Osteocyte (in vitro differentiated cells): ENCODE results near the gene ELMOD3. TPM values are rescaled to one million over a fixed set of nuclear protein-coding genes. Genes with fewer than 3 reads are reported as not detected.

Experiments used
- DNase-seq: peaks from one replicate; pipeline ENCODE4 v3.0.0; 2021; ENCODE audit warnings: mixed read lengths; ENCODE audit not compliant: unreplicated experiment; ENCODE audit errors: extremely low spot score
- H3K27ac Mint-ChIP-seq: one replicate; pipeline ENCODE4 v1.8.0; 2021; ENCODE audit warnings: mild to moderate bottlenecking, mixed read lengths; ENCODE audit not compliant: unreplicated experiment
- H3K27me3 Mint-ChIP-seq: one replicate; pipeline ENCODE4 v1.8.0; 2021; ENCODE audit warnings: mixed read lengths; ENCODE audit not compliant: unreplicated experiment
- H3K36me3 Mint-ChIP-seq: one replicate; pipeline ENCODE4 v1.8.0; 2021; ENCODE audit warnings: mixed read lengths; ENCODE audit not compliant: unreplicated experiment
- H3K4me1 Mint-ChIP-seq: one replicate; pipeline ENCODE4 v1.8.0; 2021; ENCODE audit warnings: mixed read lengths; ENCODE audit not compliant: unreplicated experiment
- H3K4me3 Mint-ChIP-seq: one replicate; pipeline ENCODE4 v1.8.0; 2021; ENCODE audit warnings: mild to moderate bottlenecking, moderate library complexity, mixed read lengths; ENCODE audit not compliant: unreplicated experiment
- H3K9me3 Mint-ChIP-seq: one replicate; pipeline ENCODE4 v1.8.0; 2021; ENCODE audit warnings: mixed read lengths; ENCODE audit not compliant: unreplicated experiment
- total RNA-seq: library from RNA; stranded (reverse); gene quantifications from 2 replicates; pipeline ENCODE4 v1.2.1, GENCODE V29; 2021
- TF ChIP-seq, protein P1 (sequence below): fragments of 200-600 bp; sonication (generic); IDR thresholded peaks from 2 replicates; pipeline ENCODE4 v1.5.0; 2021; ENCODE audit warnings: antibody characterized with exemption, mild to moderate bottlenecking, moderate library complexity

The ELMOD3 gene
- total RNA-seq, 1 donor from 2014 or later: 21.1 TPM

DNA sequence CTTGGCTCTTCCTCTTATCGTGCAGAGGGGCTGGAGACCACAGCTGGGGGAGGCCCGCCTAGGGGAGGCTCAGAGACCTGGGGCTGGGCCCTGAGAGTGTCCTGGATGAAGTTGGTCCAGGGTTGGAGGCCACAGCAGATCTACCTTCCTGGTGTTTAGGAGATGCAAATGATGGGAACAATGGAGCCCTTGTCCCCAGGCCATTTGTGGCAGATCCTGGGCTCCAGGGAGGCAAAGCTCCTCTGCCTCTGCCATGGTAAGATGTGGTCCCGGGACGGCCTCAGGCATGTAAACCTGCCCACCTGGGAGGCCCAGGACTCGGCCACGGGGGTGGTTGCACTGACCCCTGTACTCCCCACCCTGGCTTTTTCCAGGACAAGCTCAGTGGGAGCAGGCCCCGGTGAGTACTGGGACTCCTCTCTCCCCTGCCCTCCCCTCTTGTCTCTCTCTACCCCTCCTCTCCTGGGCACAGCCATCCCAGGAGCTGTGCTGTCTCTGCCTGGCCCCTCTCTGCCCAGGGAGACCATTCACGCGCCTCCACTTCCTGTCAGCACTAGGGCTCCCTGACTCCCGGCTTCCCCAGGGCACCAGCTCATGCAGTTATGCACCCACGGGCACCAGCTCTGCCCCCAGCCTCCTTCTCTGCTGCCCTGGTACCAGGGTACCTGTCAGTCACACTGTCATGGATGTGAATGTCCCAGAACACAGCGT lies 74.8 kb downstream of the ELMOD3 start:
- TF ChIP-seq, protein P1, sequence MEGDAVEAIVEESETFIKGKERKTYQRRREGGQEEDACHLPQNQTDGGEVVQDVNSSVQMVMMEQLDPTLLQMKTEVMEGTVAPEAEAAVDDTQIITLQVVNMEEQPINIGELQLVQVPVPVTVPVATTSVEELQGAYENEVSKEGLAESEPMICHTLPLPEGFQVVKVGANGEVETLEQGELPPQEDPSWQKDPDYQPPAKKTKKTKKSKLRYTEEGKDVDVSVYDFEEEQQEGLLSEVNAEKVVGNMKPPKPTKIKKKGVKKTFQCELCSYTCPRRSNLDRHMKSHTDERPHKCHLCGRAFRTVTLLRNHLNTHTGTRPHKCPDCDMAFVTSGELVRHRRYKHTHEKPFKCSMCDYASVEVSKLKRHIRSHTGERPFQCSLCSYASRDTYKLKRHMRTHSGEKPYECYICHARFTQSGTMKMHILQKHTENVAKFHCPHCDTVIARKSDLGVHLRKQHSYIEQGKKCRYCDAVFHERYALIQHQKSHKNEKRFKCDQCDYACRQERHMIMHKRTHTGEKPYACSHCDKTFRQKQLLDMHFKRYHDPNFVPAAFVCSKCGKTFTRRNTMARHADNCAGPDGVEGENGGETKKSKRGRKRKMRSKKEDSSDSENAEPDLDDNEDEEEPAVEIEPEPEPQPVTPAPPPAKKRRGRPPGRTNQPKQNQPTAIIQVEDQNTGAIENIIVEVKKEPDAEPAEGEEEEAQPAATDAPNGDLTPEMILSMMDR: no peak
- H3K4me3 Mint-ChIP-seq: no peak overlapping the region
- no peak overlapping the region for H3K27ac Mint-ChIP-seq
- no peak for DNase-seq
- no peaks in the 10 kb centered on the region for H3K27me3 Mint-ChIP-seq
- H3K4me1 Mint-ChIP-seq: peaks cover 24% of the 10 kb centered on the region
- H3K9me3 Mint-ChIP-seq: no peaks in the 10 kb centered on the region
- H3K36me3 Mint-ChIP-seq: no peaks in the 10 kb centered on the region

DNA sequence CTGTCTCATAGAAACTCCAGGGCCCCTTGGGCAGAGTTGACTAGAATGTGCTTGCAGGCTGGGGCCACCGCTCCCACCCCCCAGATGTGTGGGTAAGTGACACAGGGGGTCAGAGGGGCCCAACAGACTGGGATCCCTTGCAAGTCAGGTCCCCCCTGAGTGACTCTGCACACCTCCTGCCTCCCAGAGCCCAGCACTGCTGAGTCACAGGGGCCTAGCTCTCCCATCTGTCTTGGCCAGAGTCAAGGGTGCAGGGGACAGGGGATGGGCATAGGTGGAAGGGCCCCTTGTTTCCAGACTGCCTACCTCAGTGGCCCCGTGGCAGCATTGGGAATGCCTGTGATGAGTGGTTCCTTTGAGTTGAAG lies 75.3 kb downstream of the ELMOD3 start:
- Mint-ChIP-seq H3K36me3 (no peaks in the 10 kb centered on the region), H3K4me1 (peaks cover 27% of the 10 kb centered on the region), H3K27ac (no peak overlapping the region), H3K27me3 (no peaks in the 10 kb centered on the region), H3K4me3 (no peak overlapping the region), H3K9me3 (no peaks in the 10 kb centered on the region)
- DNase-seq: no peak
- TF ChIP-seq, protein P1: no peak

DNA sequence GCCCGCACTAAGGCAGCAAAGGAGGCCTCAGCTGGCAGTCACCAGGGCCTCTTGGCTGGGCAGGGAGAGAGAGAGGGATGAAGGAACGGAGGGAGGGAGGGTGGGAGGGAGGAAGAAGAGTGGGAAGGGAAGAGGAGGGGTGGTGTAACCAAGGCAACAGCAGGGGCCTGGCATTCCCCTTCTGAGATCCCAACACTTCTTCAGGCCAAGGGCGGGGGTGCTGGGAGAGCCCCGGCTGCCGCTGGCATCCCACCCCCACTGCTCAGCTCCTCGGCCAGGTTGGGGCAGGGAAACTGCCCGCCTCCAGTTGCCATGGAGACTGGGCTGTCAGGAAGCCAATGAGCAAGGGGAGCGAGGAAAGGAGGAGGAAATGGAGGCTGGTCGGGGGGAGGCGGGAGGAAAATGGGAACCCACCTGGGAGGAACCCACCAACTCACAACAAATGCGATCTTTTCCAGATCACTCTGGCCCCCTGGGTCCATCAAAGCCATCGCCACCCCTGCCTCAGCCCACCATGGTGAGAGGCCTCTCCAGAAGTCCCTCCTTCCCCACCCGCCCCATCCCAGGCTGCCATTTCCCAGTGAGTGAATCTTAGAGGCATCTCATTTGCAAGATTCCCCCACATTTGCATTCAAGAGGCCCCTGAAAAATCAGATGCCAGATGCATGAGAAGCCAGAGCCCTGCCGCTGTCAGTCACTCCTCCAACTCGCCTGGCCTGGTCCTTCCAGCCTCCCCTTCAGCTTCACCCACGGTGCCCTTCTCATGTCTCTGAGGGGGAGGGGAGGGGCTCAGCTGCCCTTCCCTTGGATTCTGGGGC lies 76.4 kb downstream of the ELMOD3 start:
- Mint-ChIP-seq H3K4me1 (peaks cover 33% of the 10 kb centered on the region), H3K9me3 (no peaks in the 10 kb centered on the region), H3K27ac (no peak overlapping the region), H3K27me3 (no peaks in the 10 kb centered on the region), H3K36me3 (no peaks in the 10 kb centered on the region), H3K4me3 (no peak overlapping the region)
- TF ChIP-seq, protein P1: no peak
- no peak for DNase-seq

DNA sequence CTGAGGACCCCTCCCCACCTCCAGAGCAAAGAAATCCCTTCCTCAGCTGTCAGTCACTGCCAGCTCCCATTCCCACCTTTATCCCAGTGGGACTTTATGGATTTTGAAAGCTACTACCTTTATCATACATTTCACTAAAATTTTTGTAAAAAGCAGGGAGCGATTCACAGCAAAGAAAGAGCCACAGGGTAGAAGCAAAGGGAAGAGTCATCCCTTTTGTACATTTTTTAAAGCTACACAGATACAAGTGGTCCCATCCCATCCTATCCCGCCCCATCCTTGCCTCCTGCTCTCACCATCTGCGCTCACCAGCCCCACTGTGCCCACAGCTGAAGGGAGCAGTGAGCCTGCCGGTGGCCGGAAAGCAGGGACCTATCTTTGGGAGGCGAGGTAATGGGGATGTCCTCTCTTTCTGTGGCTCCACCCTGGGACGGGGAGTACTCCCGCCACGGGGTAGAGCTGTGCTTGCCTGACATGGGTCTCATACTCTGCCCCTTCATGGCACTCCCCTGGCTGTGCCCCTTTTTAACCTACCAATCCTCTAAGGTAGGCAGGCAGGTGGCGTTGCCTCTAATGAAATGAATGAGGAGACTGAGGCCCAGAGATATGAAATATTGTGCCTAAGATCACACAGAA lies 77.1 kb downstream of the ELMOD3 start:
- TF ChIP-seq, protein P1: no peak
- H3K4me3 Mint-ChIP-seq: no peak overlapping the region
- no peaks in the 10 kb centered on the region for H3K27me3 Mint-ChIP-seq
- no peaks in the 10 kb centered on the region for H3K9me3 Mint-ChIP-seq
- peaks cover 39% of the 10 kb centered on the region for H3K4me1 Mint-ChIP-seq
- no peak overlapping the region for H3K27ac Mint-ChIP-seq
- no peak for DNase-seq
- H3K36me3 Mint-ChIP-seq: no peaks in the 10 kb centered on the region
